Activated CD4-positive, alpha-beta T cell treated with anti-CD3 and anti-CD28 coated beads for 36 hours (primary cell): ENCODE measurements around the gene BEND7. TPM values are rescaled to one million over a fixed set of nuclear protein-coding genes. Genes with fewer than 3 reads are reported as not detected.
"Not testable (repeated sequence)": the region's sequence is repeated elsewhere in the genome, so short reads cannot be mapped to it uniquely, and the experiment has no call there.

Source experiments
- ATAC-seq: fragments of 200-7000 bp; cut with Tn5 transposase; one replicate; pipeline ENCODE4 v1.10.0; 2021; ENCODE audit warnings: mild to moderate bottlenecking, moderate library complexity
- CTCF ChIA-PET: fragments of 350-600 bp; sonication (Branson Sonifier 250); formaldehyde crosslinking; loops from one replicate; lab custom pipeline; 2021; ENCODE audit warnings: antibody characterized with exemption; lab: Charles Lee
- POLR2A ChIA-PET: fragments of 350-600 bp; sonication (Branson Sonifier 250); formaldehyde crosslinking; loops from one replicate; lab custom pipeline; 2021; ENCODE audit warnings: antibody characterized with exemption, inconsistent platforms; lab: Charles Lee
- DNase-seq: peaks from one replicate; pipeline ENCODE4 v3.0.0-alpha.2; 2020
- H3K27ac Mint-ChIP-seq: one replicate; pipeline ENCODE4 v1.8.0; 2021; ENCODE audit warnings: mixed read lengths
- H3K27me3 Mint-ChIP-seq: one replicate; pipeline ENCODE4 v1.8.0; 2021; ENCODE audit warnings: mixed read lengths
- H3K36me3 Mint-ChIP-seq: one replicate; pipeline ENCODE4 v1.8.0; 2021; ENCODE audit warnings: low read depth, mixed read lengths
- H3K4me1 Mint-ChIP-seq: one replicate; pipeline ENCODE4 v1.8.0; 2021; ENCODE audit warnings: mixed read lengths
- H3K4me3 Mint-ChIP-seq: one replicate; pipeline ENCODE4 v1.8.0; 2021; ENCODE audit warnings: mild to moderate bottlenecking, moderate library complexity, mixed read lengths
- H3K9me3 Mint-ChIP-seq: one replicate; pipeline ENCODE4 v1.8.0; 2021; ENCODE audit warnings: low read depth, mixed read lengths
- intact Hi-C, 2 experiments: fragments of 100-400 bp; cut with DNase I in 1 of 2; cut with micrococcal nuclease in 1 of 2; formaldehyde crosslinking; loops; one replicate each; pipeline versions ENCODE4 v1.14.2 to v1.15.1; 2022 to 2024; cut with DNase I, micrococcal nuclease
- total RNA-seq, 2 experiments: library from RNA; stranded (reverse); gene quantifications; one replicate each; pipeline ENCODE4 v1.2.3, GENCODE V29; 2021

The BEND7 gene
- total RNA-seq, 2 experiments from 2014 or later = not detected

DNA sequence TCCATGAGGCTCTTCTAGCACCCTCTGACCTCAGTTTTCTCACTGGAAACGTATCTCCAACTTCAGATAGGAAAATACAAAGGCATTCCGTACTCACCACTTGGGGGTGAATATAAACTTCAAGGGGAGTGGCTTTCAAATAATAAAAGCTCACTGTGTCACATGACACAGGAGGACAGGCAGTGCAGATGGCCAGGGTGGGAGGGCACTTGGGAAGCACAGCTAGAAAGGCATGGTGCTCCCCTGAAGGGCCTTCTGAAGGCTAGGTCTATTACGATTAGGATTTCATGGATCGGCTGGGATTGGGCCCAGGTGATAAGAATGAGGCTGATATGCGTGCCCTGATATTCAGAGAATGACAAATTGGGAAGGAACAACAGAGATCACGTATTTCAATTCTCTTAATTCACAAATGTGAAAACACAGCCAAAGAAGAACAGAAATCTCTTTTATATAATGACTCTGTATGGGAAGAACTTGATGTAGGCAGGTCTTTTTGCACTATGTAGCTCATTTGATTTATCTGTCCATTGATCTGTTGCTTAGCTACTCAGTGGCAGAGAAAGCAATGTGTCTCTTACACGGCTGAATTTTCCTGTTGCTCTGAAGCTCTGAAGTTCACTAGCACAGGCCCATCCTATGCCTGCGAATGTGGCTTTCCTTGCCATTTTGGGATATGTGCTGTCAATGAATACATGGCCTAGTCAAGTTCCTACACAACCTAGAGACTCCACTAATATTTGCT, 83.0 kb downstream of the BEND7 start:
- ChIA-PET CTCF (interaction anchor here (0.9 kb wide), 1 partner anchor 74 kb away, joined by 6 read pairs; no protein-coding TSS in a partner anchor), POLR2A (no interaction called here)
- Mint-ChIP-seq H3K27ac (no peak overlapping the region), H3K4me1 (peaks cover under 1% of the 10 kb centered on the region), H3K4me3 (no peak overlapping the region), H3K36me3 (no peaks in the 10 kb centered on the region), H3K27me3 (peaks cover 19% of the 10 kb centered on the region), H3K9me3 (no peaks in the 10 kb centered on the region)
- intact Hi-C loops = no loop called here
- no peak for DNase-seq
- no peak for ATAC-seq

- H3K4me3 Mint-ChIP-seq = no peak overlapping the region
- DNase-seq = no peak
- H3K36me3 Mint-ChIP-seq = no peaks in the 10 kb centered on the region
- POLR2A ChIA-PET = interaction anchor here (0.6 kb wide), 1 partner anchor 244 kb away, joined by 3 read pairs; no protein-coding TSS in a partner anchor
- no peak for ATAC-seq
- intact Hi-C loops = loop anchor here in 1 of 2 experiments (5.0 kb wide), 1 partner anchor 279 kb away; the partner anchor contains the start of gene MCM10
- H3K4me1 Mint-ChIP-seq = peaks cover 13% of the 10 kb centered on the region
- CTCF ChIA-PET = interaction anchor here (0.7 to 5.9 kb wide), 5 partner anchors 12 to 212 kb away, joined by 3 to 80 read pairs (median 3); no protein-coding TSS in a partner anchor
- H3K27ac Mint-ChIP-seq = no peak overlapping the region
- H3K9me3 Mint-ChIP-seq = no peaks in the 10 kb centered on the region
- peaks cover 35% of the 10 kb centered on the region for H3K27me3 Mint-ChIP-seq
Observed at GRCh38 chr10:13441476-13441875, 87.3 kb downstream of the BEND7 start.

DNA sequence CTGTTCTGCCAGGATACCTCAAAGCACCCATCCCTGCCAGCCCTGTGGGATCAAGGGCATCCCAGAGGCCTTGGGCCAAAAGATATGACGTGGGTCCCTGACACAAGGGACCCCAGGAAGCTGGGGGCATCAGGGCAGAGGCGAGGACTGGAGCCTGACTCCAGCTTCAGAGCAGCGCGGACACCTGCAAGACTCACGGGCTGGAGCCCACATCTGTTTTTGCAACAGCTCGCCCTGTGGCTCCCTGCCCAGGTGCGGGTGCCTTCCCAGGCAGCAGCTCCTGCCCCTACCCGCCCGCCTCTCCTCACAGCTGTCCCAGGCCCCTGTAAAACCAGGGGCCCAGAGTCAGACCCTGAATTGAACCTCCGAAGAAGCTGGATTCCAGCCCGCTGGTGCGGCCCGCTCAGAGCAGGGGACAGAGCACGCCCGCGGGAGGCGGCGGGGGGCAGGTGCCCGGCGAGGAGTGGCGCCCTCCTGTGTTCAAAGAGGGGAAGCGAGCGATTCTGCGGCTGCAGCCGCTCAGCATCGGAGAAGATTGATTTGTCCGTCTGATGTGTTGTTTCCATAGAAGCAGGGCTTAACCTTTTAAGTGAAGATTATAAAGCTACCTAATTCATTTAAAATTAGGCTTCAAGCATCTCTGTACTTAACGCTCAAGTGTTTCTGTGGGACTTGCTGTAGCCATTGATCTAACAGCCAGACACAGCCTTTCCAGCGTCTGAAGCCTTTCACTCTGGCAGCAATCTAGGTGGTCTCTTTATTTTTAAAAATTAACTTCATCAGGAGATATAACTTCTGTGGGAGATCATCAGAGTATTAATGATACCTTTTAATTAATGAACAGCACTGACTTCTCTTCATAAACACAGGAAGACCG, 88.4 kb downstream of the BEND7 start:
- H3K4me1 Mint-ChIP-seq = peaks cover 17% of the 10 kb centered on the region
- no peaks in the 10 kb centered on the region for H3K36me3 Mint-ChIP-seq
- DNase-seq (peak; percentile 83), ATAC-seq (peak; percentile 90)
- no peaks in the 10 kb centered on the region for H3K9me3 Mint-ChIP-seq
- peaks cover 38% of the 10 kb centered on the region for H3K27me3 Mint-ChIP-seq
- ChIA-PET CTCF (interaction anchor here (0.6 to 5.9 kb wide), 19 partner anchors 9 to 342 kb away, joined by 3 to 80 read pairs (median 5); partner anchors contain the start of gene MCM10), POLR2A (no interaction called here)
- peak overlapping the region; percentile 29 for H3K4me3 Mint-ChIP-seq
- intact Hi-C loops = loop anchor here (1.0 to 5.0 kb wide), 3 partner anchors 68 to 279 kb away; partner anchors contain the start of gene MCM10 (in 2 of the 2)
- no peak overlapping the region for H3K27ac Mint-ChIP-seq

DNA sequence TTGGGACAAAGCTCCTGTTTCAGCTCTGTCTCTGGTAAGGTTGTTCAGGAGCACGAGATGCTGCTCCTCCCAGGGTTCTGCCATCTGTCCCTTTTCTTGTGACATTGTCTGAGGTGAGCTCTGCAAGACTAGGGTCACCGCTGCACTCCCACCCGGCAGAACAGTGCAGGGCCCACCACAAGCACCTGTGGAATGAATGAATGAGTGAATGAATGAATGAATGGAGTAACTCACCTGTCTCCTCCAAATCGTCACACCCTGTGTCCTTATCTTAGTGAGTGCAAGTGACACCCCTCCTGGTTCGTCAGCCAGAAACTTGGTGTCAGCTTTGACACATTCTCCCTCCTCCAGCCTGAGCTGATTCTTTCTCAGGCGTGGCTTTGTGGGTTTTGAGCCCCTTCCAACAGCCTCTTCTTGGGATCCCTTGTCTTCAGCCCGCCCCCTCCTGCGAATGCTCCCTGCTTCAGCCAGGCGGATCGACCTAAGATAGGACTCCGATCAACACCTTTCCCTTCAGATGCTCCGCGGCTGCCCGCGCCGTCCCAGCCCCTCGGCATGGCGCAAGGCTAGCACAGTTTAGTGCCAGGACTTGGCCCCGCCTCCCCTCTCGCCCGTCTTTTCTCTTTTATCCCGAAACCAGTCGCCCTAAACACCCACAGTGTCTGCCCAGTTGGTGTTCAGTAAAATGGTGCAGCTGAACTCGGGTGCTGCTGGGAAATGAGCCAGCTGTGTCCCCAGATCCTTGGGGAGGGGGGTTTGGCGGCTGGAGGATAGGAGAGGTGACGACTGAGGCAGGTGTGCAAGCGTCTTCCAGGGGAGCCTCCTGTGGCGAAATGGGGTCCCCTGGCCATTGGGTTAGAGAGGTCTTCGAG, 89.3 kb downstream of the BEND7 start:
- Mint-ChIP-seq H3K36me3 (no peaks in the 10 kb centered on the region), H3K27ac (no peak overlapping the region), H3K4me3 (peak overlapping the region; percentile 29), H3K27me3 (peaks cover 38% of the 10 kb centered on the region), H3K4me1 (peaks cover 18% of the 10 kb centered on the region), H3K9me3 (no peaks in the 10 kb centered on the region)
- CTCF ChIA-PET = interaction anchor here (0.6 to 5.9 kb wide), 18 partner anchors 10 to 343 kb away, joined by 3 to 80 read pairs (median 5); partner anchors contain the start of gene MCM10
- ATAC-seq (peak; percentile 7), DNase-seq (peak; percentile 23)
- POLR2A ChIA-PET = no interaction called here
- intact Hi-C loops = loop anchor here (1.0 to 5.0 kb wide), 3 partner anchors 67 to 278 kb away; partner anchors contain the start of gene MCM10 (in 2 of the 2)

DNA sequence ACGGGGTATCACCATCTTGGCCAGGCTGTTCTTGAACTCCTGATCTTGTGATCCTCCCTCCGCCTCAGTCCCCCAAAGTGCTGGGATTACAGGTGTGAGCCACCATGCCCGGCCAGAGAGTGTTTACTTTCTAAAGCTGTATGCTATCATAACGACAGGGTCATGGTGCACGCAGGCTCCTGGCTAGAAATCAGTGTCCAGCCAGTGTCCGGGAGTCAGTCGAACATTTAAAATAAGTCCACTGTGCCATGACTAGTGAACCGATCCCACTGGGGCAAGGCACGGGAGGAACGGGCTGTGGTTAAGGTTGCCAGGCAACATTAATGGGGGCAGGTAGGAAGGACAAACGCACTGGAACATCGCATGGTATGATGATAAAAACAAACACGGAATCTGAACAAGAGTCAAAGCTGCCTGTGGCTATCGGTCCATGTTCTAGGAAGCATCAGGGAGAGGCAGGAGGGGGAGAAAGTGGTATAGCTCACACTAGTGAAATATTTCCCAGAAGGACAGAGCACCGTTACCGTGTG, 91.7 kb downstream of the BEND7 start:
- Mint-ChIP-seq H3K27ac (no peak overlapping the region), H3K36me3 (no peaks in the 10 kb centered on the region), H3K4me3 (no peak overlapping the region), H3K4me1 (peaks cover 21% of the 10 kb centered on the region), H3K9me3 (no peaks in the 10 kb centered on the region), H3K27me3 (peaks cover 37% of the 10 kb centered on the region)
- no peak for DNase-seq
- POLR2A ChIA-PET = no interaction called here
- CTCF ChIA-PET = interaction anchor here (0.5 kb wide), 1 partner anchor 534 kb away, joined by 3 read pairs; no protein-coding TSS in a partner anchor
- intact Hi-C loops = no loop called here
- ATAC-seq = no peak

GRCh38 chr10:13427943-13428342, 100.9 kb downstream of the BEND7 start:
- H3K4me1 Mint-ChIP-seq, H3K36me3 Mint-ChIP-seq, intact Hi-C loops, POLR2A ChIA-PET, H3K27ac Mint-ChIP-seq, H3K4me3 Mint-ChIP-seq, ATAC-seq, DNase-seq, H3K9me3 Mint-ChIP-seq: not testable (repeated sequence)
- CTCF ChIA-PET = interaction anchor here (0.7 to 1.3 kb wide), 3 partner anchors 12 to 56 kb away, joined by 3 to 7 read pairs (median 3); no protein-coding TSS in a partner anchor
- peaks cover 21% of the 10 kb centered on the region for H3K27me3 Mint-ChIP-seq

DNA sequence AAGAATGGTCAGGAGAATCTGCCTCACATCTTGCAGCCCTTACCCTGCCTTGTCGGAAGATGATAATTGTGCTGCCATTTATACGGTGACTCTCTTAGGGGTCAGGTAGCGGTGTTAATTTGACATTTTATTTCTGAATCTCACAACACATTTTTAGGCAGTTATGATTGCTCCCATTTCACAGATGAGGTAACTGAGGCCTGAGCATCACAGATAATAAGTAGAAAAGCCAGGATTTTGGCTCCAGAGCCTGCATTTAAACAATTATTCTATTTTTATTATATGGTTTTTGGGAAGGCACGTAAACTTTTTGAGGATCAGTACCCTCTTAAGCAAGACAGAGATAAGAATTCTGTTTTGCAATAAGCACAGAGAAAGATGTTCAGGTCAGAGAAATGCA, 103.4 kb downstream of the BEND7 start:
- intact Hi-C loops = no loop called here
- DNase-seq (no peak), ATAC-seq (no peak)
- CTCF ChIA-PET = no interaction called here
- Mint-ChIP-seq H3K27me3 (peaks cover 21% of the 10 kb centered on the region), H3K4me3 (no peak overlapping the region), H3K9me3 (peaks cover 2% of the 10 kb centered on the region), H3K36me3 (no peaks in the 10 kb centered on the region), H3K4me1 (no peaks in the 10 kb centered on the region), H3K27ac (no peak overlapping the region)
- POLR2A ChIA-PET = interaction anchor here (0.7 kb wide), 1 partner anchor 586 kb away, joined by 7 read pairs; no protein-coding TSS in a partner anchor

DNA sequence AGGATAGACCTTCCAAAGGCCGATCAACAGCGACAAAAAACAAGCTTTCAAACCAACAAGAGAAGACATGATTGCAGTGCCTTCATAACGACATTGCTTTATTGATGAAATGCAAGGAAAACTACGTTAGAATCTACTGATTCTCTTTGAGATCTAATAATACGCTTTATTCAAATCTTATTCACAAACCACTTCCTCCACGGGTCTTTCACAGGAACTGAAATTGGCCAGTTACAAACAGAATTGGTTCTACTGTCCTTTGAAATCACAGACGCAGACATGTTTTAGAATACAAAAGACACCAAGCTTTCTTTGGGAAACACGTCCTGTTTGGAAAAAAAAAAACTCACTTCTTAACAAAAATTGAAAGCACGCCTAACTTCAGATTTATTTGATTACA, 106.0 kb downstream of the BEND7 start:
- Mint-ChIP-seq H3K4me3 (no peak overlapping the region), H3K4me1 (no peaks in the 10 kb centered on the region), H3K36me3 (no peaks in the 10 kb centered on the region), H3K9me3 (peaks cover 2% of the 10 kb centered on the region), H3K27me3 (peaks cover 18% of the 10 kb centered on the region), H3K27ac (no peak overlapping the region)
- CTCF ChIA-PET = interaction anchor here (0.7 kb wide), 1 partner anchor 87 kb away, joined by 3 read pairs; no protein-coding TSS in a partner anchor
- POLR2A ChIA-PET = no interaction called here
- ATAC-seq = no peak
- DNase-seq = no peak
- intact Hi-C loops = no loop called here

DNA sequence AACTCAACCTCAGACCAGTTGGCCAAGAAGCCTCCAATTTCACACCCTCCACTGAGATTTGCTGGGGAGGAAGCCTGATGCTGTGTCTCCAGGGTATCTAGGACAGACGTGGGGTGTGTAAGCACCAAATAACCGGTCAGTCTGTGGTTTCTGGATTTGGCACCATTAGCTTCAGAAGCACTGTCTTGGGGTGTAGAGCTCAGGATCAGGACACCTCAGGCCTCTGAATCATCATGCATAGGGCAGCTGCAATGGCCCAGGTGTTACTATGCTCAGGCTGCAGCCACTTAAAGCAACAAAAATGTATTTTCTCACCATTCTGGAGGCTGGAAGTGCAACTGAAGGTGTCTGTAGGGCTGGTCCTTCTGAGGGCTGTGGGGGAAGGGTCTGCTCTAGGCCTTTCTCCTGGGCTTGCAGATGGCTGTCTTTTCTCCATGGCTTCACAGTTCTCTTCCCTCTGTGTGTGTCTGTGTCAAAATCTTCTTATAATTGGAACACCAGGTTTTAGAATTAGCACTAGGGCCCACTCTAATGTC, 107.4 kb downstream of the BEND7 start:
- peaks cover 2% of the 10 kb centered on the region for H3K9me3 Mint-ChIP-seq
- H3K36me3 Mint-ChIP-seq = no peaks in the 10 kb centered on the region
- ChIA-PET POLR2A (no interaction called here), CTCF (interaction anchor here (0.6 kb wide), 2 partner anchors 120 to 260 kb away, joined by 3 read pairs; no protein-coding TSS in a partner anchor)
- H3K27ac Mint-ChIP-seq = no peak overlapping the region
- no peak for ATAC-seq
- no peak for DNase-seq
- H3K4me1 Mint-ChIP-seq = no peaks in the 10 kb centered on the region
- H3K4me3 Mint-ChIP-seq = no peak overlapping the region
- intact Hi-C loops = no loop called here
- H3K27me3 Mint-ChIP-seq = peaks cover 15% of the 10 kb centered on the region
